Right renal cortex interstitium (tissue), 3 donors: ENCODE measurements around the gene NCAM2. TPM values are rescaled to one million over a fixed set of nuclear protein-coding genes. Genes with fewer than 3 reads are reported as not detected.

ENCODE experiments used
- DNase-seq, 3 donors: peaks; one replicate each; pipeline ENCODE4 v3.0.0-alpha.2; 2013; ENCODE audit warnings: low read depth in 3 of 3, low spot score in 2 of 3
- polyA plus RNA-seq, 3 donors: library from polyadenylated mRNA; unstranded; fragments of 120-200 nt; gene quantifications; one replicate each; pipeline ENCODE4 v1.2.1, GENCODE V29; 2013; ENCODE audit not compliant: insufficient read length in 3 of 3

The NCAM2 gene
- polyA plus RNA-seq, 3 donors = 7.6 to 16.4 (median 12.6) TPM

DNA sequence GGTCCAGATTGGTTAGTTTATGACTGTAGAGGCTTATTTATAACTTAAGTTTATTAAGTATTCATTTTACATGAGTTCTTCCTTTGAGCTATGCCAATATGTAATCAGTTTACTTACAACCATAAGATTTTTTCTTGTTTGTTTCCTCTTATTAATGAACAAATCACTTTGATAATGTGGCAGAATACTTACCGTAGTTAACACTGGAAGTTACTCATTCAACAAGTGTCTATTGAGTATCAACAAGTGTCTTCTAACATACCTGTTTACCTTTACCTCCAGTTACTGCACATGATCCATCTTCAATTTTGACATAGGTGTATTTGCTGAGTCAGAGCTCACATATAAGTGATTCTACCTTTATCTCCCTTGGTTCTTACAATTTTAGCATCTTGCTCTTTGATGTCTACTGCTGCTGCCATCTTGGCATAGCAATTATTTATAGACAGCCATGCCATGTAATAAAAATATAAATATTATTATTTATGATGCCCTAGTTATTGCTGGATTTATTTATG is 205.7 kb downstream of the NCAM2 start:
- no peak for DNase-seq

DNA sequence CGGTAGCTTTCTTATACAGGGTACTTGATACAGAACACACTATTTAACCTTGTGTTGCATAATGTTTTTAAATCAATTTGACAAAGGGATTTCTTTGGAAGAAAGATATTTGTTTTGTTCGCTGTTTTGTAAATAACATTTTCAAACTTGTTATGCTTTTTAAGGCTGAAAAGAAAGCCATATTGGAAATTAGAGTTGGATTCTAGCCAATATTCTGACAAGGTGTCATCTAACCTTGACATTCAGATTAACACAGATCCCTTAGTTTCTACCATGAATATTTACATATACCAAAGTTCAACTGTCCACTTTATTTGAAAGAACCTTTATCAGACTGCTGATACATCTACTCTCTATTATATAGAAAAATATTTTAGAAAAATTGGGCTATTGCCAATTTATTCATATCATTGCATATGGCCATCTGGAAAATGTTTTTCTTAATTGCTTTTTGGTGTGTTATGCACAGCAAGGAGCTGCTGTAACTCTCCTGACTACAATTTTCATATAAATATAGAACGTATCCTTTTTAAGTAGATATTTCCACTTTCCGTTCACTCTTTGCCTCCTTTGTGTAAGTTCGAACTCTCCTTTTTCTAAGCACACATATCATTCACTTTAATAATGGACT is 206.3 kb downstream of the NCAM2 start:
- no peak for DNase-seq

DNA sequence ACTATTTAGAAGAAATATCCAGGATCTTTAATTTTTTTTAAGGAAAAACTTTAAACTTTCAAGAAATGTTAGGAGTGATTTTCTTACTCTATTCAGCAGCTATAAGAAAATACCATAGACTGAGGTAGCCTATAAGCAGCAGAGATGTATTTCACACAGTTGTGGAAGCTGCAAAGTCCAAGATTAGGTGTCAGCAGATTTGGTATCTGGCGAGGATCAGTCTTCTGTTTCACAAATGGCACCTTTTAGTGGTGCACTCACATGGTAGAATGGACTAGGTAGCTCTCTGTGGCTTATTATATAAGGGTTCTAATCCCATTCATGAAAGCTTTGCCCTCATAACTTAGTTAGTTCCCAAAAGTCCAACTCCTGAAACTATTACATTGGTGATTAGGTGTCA is 207.4 kb downstream of the NCAM2 start:
- no peak for DNase-seq

DNA sequence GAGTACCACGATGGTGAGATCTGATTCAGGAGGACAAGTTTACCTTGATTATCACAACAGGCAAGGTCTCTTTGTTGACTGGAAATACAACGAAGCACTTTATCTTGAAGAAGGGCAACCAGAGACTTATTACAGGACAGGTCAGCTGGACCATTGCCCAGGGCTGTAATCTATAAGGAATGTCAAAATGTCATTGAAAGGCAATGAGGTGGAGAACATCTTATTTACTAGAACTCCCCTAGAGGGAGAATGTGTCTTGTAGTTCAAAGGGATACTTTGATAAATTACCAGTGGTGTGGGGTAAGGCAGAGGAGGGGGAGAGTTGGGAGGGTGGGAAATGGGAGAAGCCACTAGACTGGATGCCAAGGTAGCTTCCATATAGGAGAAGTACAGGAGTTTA is 212.3 kb downstream of the NCAM2 start:
- no peak for DNase-seq

DNA sequence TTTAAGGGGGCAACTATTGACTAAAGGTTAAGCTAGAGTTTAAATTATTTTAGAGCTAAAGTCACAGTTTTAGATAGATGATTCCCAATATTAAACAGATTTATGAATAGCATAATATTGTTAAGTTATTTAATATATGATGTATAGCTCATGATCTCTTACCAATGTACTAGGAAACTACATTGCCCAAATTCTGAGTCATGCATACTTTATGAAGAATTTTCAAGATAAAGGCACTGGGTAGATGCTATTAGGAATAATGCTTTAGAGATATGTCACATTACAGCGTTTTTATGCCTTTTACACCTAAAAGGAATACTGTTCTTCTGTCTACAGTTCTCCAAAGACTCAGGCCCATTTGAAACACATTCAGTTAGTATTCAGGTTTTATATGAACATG is 215.1 kb downstream of the NCAM2 start:
- DNase-seq = no peak

DNA sequence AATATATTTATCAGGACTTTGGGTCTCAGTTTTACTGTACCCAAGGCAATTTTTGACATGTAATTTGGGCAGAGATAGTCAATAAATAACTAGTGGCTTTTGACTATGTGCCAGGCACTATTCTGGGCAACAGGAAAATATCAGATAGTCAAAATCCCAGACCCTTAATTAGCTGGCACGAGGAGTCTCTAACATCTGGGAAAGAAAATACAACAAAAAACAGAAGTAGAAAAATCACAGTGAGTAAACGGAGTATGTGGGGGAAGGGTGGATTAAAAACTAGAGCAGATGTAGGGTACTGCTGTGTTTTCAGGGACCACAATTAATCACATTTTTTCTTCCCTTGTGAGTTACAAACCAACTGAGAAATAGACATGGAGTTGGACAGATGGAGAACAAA is 217.8 kb downstream of the NCAM2 start:
- DNase-seq = no peak

DNA sequence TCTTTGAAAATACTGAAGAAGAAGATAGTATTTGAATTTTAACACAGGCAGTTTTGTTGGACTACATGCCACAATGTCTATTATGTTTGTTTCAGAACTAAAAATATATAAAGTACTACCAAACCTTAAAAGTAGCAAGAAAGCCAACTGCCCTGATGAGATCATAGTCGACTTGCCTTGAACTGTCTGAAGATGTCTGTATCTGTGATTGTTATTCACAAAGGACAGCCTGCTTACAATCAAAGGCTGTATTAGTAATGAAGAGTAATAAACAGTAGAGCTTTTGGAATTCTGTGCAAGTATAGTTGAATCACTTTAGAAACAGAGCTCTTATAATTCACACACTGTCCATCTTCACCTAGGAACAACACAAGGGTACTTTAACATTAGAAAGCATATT is 228.3 kb downstream of the NCAM2 start:
- DNase-seq = no peak

DNA sequence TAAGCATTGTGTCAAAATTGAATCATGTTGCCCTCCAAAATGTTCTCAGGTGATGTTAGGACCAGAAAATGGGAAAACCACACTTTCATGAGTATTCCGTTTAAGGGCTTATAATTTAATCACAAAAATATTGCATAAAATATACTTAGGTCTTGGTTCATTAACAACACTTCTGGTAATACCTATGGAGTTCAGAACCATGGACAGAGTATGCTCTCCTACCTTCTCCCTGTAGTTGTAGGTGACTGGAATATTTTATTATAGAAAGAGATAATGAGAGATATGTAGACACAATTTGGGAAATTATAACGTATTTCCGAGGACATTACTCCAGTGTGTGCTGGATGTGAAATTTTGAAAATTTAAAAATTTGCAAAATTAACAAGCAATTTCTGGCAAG is 232.5 kb downstream of the NCAM2 start:
- DNase-seq = no peak

DNA sequence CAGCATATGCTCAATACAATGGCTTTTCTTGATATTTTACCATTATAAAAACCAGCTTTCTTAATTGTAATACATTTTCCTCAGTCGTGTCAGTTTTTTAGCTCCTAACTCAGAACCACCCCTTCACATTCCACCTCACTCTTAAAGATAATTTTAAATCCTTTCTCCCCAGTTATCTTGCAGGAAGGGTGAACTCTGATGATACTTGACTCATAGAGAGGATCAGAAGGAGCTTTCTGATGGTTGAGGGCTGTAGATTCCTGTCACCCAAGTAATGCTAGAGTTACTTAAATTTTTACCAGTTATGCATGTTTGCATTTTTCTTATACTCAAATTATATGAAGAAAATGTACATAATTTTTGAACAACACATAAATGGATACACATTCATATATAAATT is 233.7 kb downstream of the NCAM2 start:
- no peak for DNase-seq

DNA sequence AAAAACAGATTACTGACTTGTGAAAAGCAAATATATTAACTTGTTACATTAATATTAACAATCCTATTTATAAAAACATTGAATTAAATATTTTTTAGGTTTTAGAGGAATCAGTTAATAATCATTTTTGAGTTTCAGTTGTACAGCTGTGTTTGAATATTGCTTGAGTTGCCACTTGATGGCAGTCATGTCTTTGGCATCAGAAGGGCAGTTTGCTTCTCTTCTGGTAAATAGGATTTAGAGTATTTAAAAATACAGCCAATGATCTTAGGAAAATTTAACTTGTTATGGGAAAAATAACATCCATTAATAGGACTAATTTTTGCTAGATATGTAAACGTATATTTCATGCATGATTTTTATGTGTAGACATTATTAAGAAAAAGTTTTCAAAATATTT is 234.1 kb downstream of the NCAM2 start:
- no peak for DNase-seq

DNA sequence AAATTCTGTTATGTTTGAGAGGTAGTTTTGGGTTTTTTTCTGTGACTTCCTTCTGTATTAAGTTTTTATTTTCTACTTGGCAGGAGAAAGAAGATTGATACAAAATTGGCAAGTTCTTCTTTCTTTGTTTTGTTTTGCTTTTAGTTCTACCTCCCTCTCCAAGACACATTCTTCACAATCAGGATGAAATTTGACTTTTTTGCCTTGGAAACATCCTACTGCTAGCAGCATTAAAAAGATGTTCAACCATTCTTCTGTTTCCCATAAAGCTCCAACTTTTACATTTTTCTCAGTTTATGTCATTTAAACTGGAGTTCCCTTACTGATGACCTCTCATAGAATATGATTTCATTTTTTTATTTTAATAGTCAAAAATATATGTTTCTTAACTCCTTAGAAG is 234.8 kb downstream of the NCAM2 start:
- DNase-seq = no peak

DNA sequence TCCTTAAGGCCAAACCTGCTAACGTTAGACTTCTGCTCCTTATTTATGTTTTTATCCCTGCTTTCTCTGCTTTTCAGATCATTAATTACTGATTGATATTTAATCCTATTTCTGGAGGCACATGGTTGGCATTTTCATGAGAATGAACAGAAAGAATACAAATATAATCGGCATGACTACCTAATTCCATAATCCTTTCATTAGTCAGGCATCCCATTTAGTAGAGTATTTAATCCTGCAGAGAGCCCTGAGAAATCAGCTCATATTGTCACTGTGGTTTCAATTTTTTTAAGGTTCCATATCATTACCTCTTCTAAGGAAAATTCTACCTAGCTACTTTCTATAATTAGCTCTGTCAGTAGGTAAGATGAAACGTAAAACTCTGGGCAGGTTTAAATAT is 238.8 kb downstream of the NCAM2 start:
- no peak for DNase-seq

DNA sequence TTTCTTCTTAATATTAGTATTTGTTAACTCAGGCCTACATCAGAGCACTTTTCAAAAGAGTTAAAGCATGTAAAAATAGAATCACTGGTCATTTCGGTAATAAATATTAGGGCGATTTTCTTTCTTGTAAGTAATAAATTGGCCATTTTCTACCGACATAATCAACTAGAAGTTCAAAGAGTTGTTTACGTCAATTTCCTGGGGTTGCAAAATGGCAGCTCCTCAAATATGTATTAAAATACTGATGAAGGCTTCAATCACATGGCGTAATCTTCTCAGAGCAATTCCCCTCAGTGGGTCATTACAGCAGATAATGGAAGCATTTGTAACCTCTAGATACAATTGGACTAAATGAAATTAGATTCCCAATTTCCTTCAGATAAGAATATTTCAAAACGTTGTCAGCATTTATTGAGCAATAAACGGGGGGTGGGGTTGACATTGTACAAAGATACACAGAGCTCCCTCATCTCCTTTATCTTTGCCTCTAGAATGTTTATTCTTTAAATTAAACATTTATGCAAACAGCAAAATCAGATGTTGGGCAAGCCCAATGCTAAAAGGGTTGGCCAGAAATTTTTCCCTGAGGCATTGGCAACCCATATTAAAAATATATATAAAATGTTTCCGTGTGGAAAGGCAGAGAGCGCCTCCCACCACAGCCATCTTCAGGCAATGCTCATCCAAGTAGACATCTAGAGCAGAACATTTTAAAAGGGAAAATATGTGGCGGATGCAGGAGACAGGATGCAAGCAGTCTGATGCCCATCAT is 240.6 kb downstream of the NCAM2 start:
- DNase-seq = no peak

DNA sequence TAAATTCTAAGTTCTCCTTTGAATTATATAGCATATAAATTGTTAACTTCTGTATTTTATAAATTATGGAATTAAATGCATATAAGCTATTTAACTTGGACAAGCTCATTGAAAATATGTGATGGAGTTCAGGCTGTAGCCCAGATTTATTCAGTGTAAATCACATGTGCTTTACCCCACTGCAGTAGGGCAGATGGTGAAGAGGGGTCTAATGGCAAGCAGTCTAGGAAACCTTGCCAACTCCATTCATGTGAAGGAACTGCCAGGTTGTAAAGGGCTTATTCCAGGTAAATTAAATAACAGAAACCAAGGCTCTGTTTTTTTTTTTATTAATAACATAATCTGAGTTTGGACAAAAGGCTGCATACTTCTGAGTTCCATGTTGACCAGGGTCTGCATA is 243.2 kb downstream of the NCAM2 start:
- DNase-seq = no peak

DNA sequence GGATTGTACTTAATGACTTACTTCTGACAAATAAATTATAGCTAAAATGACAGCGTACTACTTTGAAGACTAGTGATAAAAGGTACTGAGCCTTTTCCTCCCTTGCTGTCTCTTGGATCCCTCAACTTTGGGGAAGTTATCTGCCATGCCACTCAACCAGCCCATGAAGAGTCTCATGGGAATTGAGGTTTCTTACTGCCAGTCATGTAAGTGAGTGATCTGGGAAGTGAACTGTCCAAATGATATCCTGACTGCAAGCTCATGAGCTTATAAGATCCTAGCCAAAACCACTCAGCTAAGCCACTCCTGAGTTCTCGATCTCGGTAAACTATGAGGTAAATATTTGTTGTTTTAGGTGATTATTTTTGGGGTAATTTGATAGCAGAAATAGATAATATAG is 247.8 kb downstream of the NCAM2 start:
- DNase-seq = no peak

DNA sequence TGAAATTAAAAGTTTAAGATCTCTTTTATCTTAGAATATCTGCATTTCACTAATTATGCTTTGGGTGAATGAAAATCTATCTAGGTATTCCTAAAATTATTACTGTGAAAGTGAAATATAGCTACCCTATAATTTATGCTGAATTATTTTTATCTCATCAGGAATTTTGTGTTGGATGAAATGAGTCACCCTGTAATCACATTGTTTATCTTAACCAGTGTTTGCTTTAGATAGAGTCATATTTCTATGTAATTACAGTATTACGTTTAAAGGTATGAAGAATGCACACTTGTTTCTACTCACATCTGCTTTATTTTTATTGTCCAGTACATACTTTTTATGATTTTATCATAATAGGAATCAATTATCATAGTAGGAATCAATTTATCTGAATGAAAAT is 249.2 kb downstream of the NCAM2 start:
- no peak for DNase-seq

DNA sequence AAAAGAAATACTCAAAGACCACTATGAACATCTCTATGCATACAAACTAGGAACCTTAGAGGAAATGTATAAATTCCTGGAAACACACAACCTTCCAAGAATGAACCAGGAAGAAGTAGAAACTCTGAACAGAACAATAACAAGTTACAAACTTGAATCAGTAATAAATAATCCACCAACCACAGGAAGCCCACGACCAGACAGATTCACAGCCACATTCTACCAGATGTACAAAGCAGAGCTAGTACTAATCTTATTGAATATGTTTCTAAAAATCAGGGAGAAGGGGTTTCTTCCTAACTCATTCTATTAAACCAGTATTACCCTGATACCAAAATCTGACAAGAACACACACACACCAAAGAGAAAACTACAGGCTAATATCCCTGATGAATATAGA is 263.8 kb downstream of the NCAM2 start:
- DNase-seq = no peak

DNA sequence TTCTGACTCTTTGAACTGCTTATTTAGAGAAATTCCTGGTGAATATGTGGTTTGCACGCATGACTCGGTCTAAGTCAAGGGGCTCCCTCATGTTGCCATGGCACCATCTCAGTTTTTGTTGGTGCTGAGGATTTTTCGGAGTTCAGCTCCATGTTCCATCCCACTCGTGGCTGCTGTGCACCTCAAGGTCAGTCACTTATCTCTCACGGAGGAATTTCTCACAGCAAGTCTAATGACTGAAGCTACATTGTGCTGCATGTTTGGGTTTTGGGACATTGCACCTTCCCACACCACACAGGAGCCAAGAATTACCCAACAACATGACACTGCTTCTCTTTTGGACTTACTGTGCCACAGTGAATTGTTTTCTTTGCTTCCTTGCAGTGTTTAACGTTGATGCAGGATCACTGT is 269.9 kb downstream of the NCAM2 start:
- DNase-seq = no peak

DNA sequence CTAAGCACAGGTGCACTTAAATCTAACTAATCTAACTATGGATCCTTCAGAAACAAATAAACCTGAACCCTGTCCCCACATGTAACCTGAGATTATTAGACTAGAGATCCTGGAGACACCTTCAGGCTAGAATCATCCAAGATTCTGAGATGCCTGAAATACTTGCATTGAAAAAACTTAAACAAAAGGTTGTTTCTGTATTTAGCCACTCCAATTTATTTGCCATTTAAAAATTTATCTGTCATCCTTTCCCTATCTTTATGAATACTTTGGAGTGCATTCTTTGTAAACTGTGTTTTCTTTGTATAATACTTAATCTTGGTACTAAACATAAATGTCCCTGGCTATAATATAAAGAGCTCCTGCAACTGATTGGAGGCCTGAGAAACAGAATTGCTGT is 270.7 kb downstream of the NCAM2 start:
- no peak for DNase-seq

DNA sequence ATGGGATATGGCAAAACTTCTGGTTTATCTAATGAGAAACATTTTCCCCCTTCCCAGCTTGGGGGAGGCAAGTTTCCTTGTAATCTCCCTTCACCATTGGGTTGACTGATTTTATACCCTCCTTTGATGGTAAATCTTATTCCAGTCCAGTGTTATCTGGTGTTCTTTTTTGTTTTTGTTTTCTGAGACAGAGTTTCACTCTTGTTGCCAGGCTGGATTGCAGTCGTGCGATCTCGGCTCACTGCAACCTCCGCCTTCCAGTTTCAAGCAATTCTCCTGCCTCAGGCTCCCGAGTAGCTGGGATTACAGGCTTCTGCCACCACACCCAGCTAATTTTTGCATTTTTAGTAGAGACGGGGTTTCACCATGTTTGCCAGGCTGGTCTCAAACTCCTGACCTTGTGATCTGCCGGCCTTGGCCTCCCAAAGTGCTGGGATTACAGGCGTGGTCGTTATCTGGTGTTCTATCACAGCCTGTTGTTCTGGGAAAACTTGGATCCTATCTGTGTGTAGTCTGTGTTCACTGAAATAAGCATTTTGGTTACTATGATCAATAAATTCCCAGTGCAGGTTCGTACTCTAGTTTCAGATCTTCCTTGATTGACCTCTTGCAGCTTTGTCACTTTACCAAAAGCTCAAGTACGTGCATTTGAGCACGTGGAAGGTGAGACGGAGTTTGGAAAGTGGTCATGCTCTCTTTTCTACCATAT is 281.1 kb downstream of the NCAM2 start:
- no peak for DNase-seq

DNA sequence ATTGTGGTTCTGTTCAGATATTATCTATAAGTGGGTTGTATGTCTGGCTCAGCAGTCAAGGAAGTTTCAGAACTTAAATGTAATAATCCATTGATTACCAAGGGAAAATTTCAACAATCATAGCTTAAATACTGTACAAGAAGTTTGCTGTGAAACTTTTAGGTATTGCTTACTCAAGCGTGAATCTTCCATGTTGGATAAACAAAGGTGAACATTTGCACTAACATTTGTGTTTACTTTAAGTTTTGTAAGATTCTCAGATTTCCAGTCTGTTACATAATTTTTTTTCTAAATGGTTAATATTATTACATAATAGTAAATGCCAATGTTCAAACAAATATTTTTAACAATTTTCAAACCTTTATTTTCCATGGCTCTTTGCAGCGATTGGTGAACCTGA is 285.6 kb downstream of the NCAM2 start:
- no peak for DNase-seq
